SW 1271 (cell line): ENCODE results near the gene HSPE1.
"Not testable (repeated sequence)": the region's sequence is repeated elsewhere in the genome, so short reads cannot be mapped to it uniquely, and the experiment has no call there.

ENCODE experiments used
- DNase-seq, 2 experiments: peaks; one replicate each; lab custom pipeline; 2025; lab: John Stamatoyannopoulos, UW

Gene HSPE1

GRCh38 chr2:197499594-197500502 is at the start of gene HSPE1, which contains the start of gene HSPD1:
HSPE1 (plus strand) TSS chr2:197500379; CDS start chr2:197500437, 58 bp downstream.
HSPD1 (minus strand) TSS chr2:197499840; CDS start chr2:197498848, 992 bp downstream.
- peak; percentile 99 for DNase-seq

GRCh38 chr2:197450465-197450864 is 49.7 kb upstream of the HSPE1 start:
- DNase-seq = no peak

GRCh38 chr2:197450935-197451358 is 49.2 kb upstream of the HSPE1 start:
- not testable (repeated sequence) for DNase-seq

GRCh38 chr2:197452754-197453122 is 47.4 kb upstream of the HSPE1 start:
- DNase-seq = no peak

- peak; percentile 98 to 99 for DNase-seq
Observed at GRCh38 chr2:197453123-197453913, 46.9 kb upstream of the HSPE1 start, which contains the start of gene COQ10B. COQ10B (plus strand) TSS chr2:197453552; CDS start chr2:197453561, 9 bp downstream.

- DNase-seq = peak in 1 of 2 experiments; percentile 85
Observed at GRCh38 chr2:197453914-197454398, 46.2 kb upstream of the HSPE1 start.

- DNase-seq = no peak
Observed at GRCh38 chr2:197454923-197455322, 45.3 kb upstream of the HSPE1 start.

GRCh38 chr2:197455428-197455827 is 44.8 kb upstream of the HSPE1 start:
- DNase-seq = no peak

GRCh38 chr2:197460649-197461048 is 39.5 kb upstream of the HSPE1 start:
- no peak for DNase-seq

GRCh38 chr2:197461057-197461456 is 39.1 kb upstream of the HSPE1 start:
- DNase-seq = peak in 1 of 2 experiments; percentile 11

GRCh38 chr2:197464175-197464574 is 36.0 kb upstream of the HSPE1 start:
- no peak for DNase-seq

- DNase-seq = no peak
Observed at GRCh38 chr2:197472166-197472565, 28.0 kb upstream of the HSPE1 start.

- no peak for DNase-seq
Observed at GRCh38 chr2:197477797-197478196, 22.4 kb upstream of the HSPE1 start.

GRCh38 chr2:197480165-197481036 is 19.8 kb upstream of the HSPE1 start:
- DNase-seq = no peak

GRCh38 chr2:197484248-197484647 is 15.9 kb upstream of the HSPE1 start:
- not testable (repeated sequence) for DNase-seq

- DNase-seq = no peak
Observed at GRCh38 chr2:197486175-197486574, 14.0 kb upstream of the HSPE1 start.

- no peak for DNase-seq
Observed at GRCh38 chr2:197487385-197487784, 12.8 kb upstream of the HSPE1 start.

GRCh38 chr2:197495433-197496134 is 4.6 kb upstream of the HSPE1 start:
- DNase-seq = no peak

GRCh38 chr2:197496695-197497094 is 3.5 kb upstream of the HSPE1 start:
- no peak for DNase-seq

GRCh38 chr2:197497326-197497725 is 2.9 kb upstream of the HSPE1 start:
- no peak for DNase-seq
